GM12878 (cell line): Measurements from ENCODE around the gene CIDEC. TPM values are rescaled to one million over a fixed set of nuclear protein-coding genes. Genes with fewer than 3 reads are reported as not detected.
A peak's percentile ranks its signal among the peaks of the same experiment; 100 is the strongest.

Experiments used
- ATF7 ChIP-seq: fragments of 450-650 bp; IDR thresholded peaks from 2 replicates; pipeline ENCODE4 v1.6.1; 2016; ENCODE audit warnings: low read depth, mild to moderate bottlenecking
- ETV6 ChIP-seq, 2 experiments: fragments of 450-650 bp in 1 of 2; IDR thresholded peaks in 1 of 2; conservative IDR thresholded peaks in 1 of 2; 2 replicates each; pipeline ENCODE4 v1.6.1; 2014; ENCODE audit warnings: antibody characterized with exemption in 1 of 2, borderline replicate concordance in 1 of 2, low read depth in 1 of 2, mild to moderate bottlenecking in 1 of 2, moderate library complexity in 1 of 2
- HDGF ChIP-seq: fragments of 450-650 bp; IDR thresholded peaks from 2 replicates; pipeline ENCODE4 v1.6.1; 2016; ENCODE audit warnings: antibody characterized with exemption
- MEF2B ChIP-seq: fragments of 450-650 bp; IDR thresholded peaks from 2 replicates; pipeline ENCODE4 v1.6.1; 2018; ENCODE audit warnings: mild to moderate bottlenecking, moderate library complexity; ENCODE audit not compliant: partially characterized antibody, poor library complexity, severe bottlenecking
- MYB ChIP-seq: fragments of 150-350 bp; IDR thresholded peaks from 2 replicates; pipeline ENCODE4 v1.6.1; 2014; ENCODE audit warnings: mild to moderate bottlenecking, low read depth, low read length, borderline replicate concordance
- SREBF2 ChIP-seq: IDR thresholded peaks from 2 replicates; pipeline ENCODE4 v1.6.1; 2012; ENCODE audit warnings: mild to moderate bottlenecking, low read length
- polyA plus RNA-seq, 11 experiments: library from polyadenylated mRNA; depleted of rRNA in 4 of 11; unstranded in 6 of 11; stranded (reverse) in 5 of 11; fragments of >200 nt; fragmentation: Nextera tagmentation in 4 of 11; fragmentation: Illumina TruSeq in 1 of 11; extraction: Ambion mirVana in 4 of 11; extraction: Trizol in 1 of 11; gene quantifications; 1 replicate in 1 of 11; 2 replicates in 10 of 11; pipeline versions ENCODE4 v1.2.1 to v1.2.3, GENCODE V29; 2011 to 2016; ENCODE audit warnings: inconsistent platforms in 2 of 11, missing spikeins in 2 of 11, low read depth in 1 of 11
- total RNA-seq, 4 experiments: library from RNA; depleted of rRNA in 3 of 4; stranded (reverse); fragments of >200 nt in 3 of 4; fragmentation: Illumina TruSeq in 1 of 4; extraction: Trizol in 1 of 4; gene quantifications; 2 replicates each; pipeline versions ENCODE4 v1.2.1 to v1.2.3, GENCODE V29; 2013 to 2021
- TF ChIP-seq, protein P1 (sequence below), 3 experiments: IDR thresholded peaks in 2 of 3; conservative IDR thresholded peaks in 1 of 3; 2 replicates each; pipeline ENCODE4 v1.5.1; 2011; ENCODE audit warnings: low read depth in 3 of 3, low read length in 3 of 3, mild to moderate bottlenecking in 3 of 3, control low read depth in 2 of 3, moderate library complexity in 2 of 3, inconsistent platforms in 1 of 3, mixed read lengths in 1 of 3; ENCODE audit not compliant: control insufficient read depth in 2 of 3, insufficient read depth in 1 of 3; ENCODE audit errors: extremely low read depth in 1 of 3
- TF ChIP-seq, protein P2 (sequence below): fragments of 450-650 bp; IDR thresholded peaks from 2 replicates; pipeline ENCODE4 v1.6.1; 2017; ENCODE audit warnings: borderline replicate concordance

Gene CIDEC
- total and polyA plus RNA-seq, 10 of the 15 experiments (the other 5 are each of a cell fraction or from before 2014, with no cell fraction given): 0.10 to 0.49 TPM; not detected in 8

DNA sequence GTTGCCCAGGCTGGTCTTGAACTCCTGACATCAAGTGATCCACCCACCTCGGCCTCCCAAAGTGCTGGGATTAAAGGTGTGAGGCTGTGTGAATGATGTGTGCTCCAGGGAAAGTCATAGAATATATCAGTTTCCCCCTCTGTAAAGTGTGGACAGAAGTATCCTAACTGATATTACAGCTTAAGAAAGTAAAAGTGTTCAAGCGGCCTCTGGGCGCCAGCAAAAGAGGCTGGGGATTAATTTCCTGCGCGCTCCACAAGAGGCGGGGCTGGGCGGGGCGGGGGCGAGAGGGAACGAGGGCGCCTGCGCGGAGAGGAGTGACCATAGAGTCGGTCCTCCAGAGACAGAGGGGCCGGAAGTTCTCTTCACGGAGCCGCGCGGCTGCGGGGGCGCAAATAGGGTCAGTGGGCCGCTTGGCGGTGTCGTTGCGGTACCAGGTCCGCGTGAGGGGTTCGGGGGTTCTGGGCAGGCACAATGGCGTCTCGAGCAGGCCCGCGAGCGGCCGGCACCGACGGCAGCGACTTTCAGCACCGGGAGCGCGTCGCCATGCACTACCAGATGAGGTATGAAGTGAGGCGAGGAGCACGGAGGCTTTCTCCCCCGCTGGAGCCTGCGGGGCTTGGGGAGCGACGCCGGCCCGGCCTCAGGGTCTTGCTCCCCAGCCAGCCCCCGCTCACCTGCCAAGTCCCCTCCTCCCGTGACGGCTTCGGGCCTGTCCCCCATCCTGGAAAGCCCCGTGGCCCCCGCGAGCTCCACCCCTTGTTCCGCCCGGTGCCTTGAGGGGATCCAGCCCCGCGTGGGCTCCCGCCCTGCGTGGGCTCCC, 10.4 kb upstream of the CIDEC start, which contains the start of gene JAGN1 (continued):
- TF ChIP-seq, protein P1, sequence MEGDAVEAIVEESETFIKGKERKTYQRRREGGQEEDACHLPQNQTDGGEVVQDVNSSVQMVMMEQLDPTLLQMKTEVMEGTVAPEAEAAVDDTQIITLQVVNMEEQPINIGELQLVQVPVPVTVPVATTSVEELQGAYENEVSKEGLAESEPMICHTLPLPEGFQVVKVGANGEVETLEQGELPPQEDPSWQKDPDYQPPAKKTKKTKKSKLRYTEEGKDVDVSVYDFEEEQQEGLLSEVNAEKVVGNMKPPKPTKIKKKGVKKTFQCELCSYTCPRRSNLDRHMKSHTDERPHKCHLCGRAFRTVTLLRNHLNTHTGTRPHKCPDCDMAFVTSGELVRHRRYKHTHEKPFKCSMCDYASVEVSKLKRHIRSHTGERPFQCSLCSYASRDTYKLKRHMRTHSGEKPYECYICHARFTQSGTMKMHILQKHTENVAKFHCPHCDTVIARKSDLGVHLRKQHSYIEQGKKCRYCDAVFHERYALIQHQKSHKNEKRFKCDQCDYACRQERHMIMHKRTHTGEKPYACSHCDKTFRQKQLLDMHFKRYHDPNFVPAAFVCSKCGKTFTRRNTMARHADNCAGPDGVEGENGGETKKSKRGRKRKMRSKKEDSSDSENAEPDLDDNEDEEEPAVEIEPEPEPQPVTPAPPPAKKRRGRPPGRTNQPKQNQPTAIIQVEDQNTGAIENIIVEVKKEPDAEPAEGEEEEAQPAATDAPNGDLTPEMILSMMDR (IDR thresholded peaks at IDR 0.05 in 2 of 3, conservative IDR thresholded peaks at IDR 0.05 in 1 of 3; ENCODE audit: control insufficient read depth in 2 of 3, extremely low read depth in 1 of 3, insufficient read depth in 1 of 3, low read depth in 3 of 3, low read length in 3 of 3): peak in 2 of 3 experiments; percentile 4 to 28; a peak in 1 of 6 replicates
- TF ChIP-seq MEF2B (no peak), ETV6 (conservative IDR thresholded peaks at IDR 0.05 in 1 of 2, IDR thresholded peaks at IDR 0.05 in 1 of 2; ENCODE audit: borderline replicate concordance in 1 of 2, low read depth in 1 of 2) (no peak), HDGF (peak; percentile 56; the same call in 1 of the 2 replicates), MYB (no peak), ATF7 (no peak; the same call in 1 of the 2 replicates), SREBF2 (no peak)
- TF ChIP-seq, protein P2, sequence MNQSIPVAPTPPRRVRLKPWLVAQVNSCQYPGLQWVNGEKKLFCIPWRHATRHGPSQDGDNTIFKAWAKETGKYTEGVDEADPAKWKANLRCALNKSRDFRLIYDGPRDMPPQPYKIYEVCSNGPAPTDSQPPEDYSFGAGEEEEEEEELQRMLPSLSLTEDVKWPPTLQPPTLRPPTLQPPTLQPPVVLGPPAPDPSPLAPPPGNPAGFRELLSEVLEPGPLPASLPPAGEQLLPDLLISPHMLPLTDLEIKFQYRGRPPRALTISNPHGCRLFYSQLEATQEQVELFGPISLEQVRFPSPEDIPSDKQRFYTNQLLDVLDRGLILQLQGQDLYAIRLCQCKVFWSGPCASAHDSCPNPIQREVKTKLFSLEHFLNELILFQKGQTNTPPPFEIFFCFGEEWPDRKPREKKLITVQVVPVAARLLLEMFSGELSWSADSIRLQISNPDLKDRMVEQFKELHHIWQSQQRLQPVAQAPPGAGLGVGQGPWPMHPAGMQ: no peak
